ENCODE data around the gene ASCL5. TPM values are rescaled to one million over a fixed set of nuclear protein-coding genes. Genes with fewer than 3 reads are reported as not detected.

ASCL5 gene
- total and polyA plus RNA-seq, 2 of the 13 experiments (the other 11 are each of a cell fraction or from before 2014, with no cell fraction given): not detected

DNA sequence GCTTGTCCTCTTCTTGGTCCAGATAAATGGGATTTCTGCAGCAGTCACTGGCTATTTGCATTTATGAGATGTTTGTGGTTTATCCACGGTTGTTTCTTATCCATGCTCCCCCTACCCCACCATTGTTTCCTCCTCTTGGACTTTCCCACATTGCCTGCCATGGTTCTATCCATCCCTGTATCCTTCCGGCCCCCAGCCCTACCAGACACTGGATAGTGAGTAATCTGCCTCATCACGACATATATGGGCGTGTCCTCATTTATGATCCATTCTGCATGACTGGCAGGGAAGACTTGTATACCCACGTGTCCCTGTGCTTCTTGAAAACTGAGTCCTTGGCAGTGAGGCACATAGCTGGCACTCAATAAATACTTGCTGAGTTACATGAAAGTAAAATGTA, 54.8 kb downstream of the ASCL5 start:
- BruUV-seq (replicated peaks): no TSS peak
- H4K20me1 ChIP-seq (ENCODE audit: insufficient read depth, low read length): no peaks in the 10 kb centered on the region
- ATAC-seq (no peak), FAIRE-seq (no peak), DNase-seq (ENCODE audit: low spot score) (no peak)
- ChIA-PET POLR2A (no interaction called here), CTCF (ENCODE audit: low intra/inter-chr PET ratio, low total read pairs) (no interaction called here)
- intact Hi-C loops (cut with micrococcal nuclease; ENCODE audit: unreplicated experiment): no loop called here
- no peaks in the 10 kb centered on the region for H3K4me1 ChIP-seq (ENCODE audit: insufficient read depth, low read length)
- H3K4me3 ChIP-seq (replicated peaks in 1 of 3; ENCODE audit: insufficient read depth in 1 of 3, low read depth in 2 of 3, low read length in 3 of 3): no peak overlapping the region
- TF ChIP-seq, protein P1, sequence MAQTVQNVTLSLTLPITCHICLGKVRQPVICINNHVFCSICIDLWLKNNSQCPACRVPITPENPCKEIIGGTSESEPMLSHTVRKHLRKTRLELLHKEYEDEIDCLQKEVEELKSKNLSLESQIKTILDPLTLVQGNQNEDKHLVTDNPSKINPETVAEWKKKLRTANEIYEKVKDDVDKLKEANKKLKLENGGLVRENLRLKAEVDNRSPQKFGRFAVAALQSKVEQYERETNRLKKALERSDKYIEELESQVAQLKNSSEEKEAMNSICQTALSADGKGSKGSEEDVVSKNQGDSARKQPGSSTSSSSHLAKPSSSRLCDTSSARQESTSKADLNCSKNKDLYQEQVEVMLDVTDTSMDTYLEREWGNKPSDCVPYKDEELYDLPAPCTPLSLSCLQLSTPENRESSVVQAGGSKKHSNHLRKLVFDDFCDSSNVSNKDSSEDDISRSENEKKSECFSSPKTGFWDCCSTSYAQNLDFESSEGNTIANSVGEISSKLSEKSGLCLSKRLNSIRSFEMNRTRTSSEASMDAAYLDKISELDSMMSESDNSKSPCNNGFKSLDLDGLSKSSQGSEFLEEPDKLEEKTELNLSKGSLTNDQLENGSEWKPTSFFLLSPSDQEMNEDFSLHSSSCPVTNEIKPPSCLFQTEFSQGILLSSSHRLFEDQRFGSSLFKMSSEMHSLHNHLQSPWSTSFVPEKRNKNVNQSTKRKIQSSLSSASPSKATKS (CRISPR knock-in tag; IDR thresholded peaks at IDR 0.05): no peak
- TF ChIP-seq ZNF776 (CRISPR knock-in tag; IDR thresholded peaks at IDR 0.05): no peak
- TF ChIP-seq SPEN (CRISPR knock-in tag; IDR thresholded peaks at IDR 0.05; ENCODE audit: low read depth): no peak
- TF ChIP-seq ZNF124 (CRISPR knock-in tag; IDR thresholded peaks at IDR 0.05): no peak
- TF ChIP-seq MED8 (CRISPR knock-in tag; IDR thresholded peaks at IDR 0.05; ENCODE audit: insufficient replicate concordance): no peak
- TF ChIP-seq ZNF432 (CRISPR knock-in tag; IDR thresholded peaks at IDR 0.05; ENCODE audit: borderline replicate concordance): no peak
- TF ChIP-seq ARHGAP35 (CRISPR knock-in tag; IDR thresholded peaks at IDR 0.05; ENCODE audit: borderline replicate concordance): no peak
- no peak for TF ChIP-seq ZNF552 (CRISPR knock-in tag; IDR thresholded peaks at IDR 0.05; ENCODE audit: borderline replicate concordance)
- TF ChIP-seq HNRNPK (IDR thresholded peaks at IDR 0.05; ENCODE audit: low read depth, low read length, poor library complexity, severe bottlenecking): no peak
- no peak for TF ChIP-seq ZNF383 (CRISPR knock-in tag; IDR thresholded peaks at IDR 0.05; ENCODE audit: borderline replicate concordance)
- no peak for TF ChIP-seq TBL1XR1 (IDR thresholded peaks at IDR 0.05; ENCODE audit: borderline replicate concordance, low read length, partially characterized antibody)
- TF ChIP-seq ZNF446 (CRISPR knock-in tag; IDR thresholded peaks at IDR 0.05): no peak
- TF ChIP-seq, protein P2, sequence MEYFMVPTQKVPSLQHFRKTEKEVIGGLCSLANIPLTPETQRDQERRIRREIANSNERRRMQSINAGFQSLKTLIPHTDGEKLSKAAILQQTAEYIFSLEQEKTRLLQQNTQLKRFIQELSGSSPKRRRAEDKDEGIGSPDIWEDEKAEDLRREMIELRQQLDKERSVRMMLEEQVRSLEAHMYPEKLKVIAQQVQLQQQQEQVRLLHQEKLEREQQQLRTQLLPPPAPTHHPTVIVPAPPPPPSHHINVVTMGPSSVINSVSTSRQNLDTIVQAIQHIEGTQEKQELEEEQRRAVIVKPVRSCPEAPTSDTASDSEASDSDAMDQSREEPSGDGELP (IDR thresholded peaks at IDR 0.05; ENCODE audit: borderline replicate concordance, low read depth): no peak
- TF ChIP-seq U2AF1 (optimal IDR thresholded peaks at IDR 0.05; ENCODE audit: low read depth, low read length): no peak
- no peak for TF ChIP-seq ZNF547 (CRISPR knock-in tag; IDR thresholded peaks at IDR 0.05)
- TF ChIP-seq, protein P3, sequence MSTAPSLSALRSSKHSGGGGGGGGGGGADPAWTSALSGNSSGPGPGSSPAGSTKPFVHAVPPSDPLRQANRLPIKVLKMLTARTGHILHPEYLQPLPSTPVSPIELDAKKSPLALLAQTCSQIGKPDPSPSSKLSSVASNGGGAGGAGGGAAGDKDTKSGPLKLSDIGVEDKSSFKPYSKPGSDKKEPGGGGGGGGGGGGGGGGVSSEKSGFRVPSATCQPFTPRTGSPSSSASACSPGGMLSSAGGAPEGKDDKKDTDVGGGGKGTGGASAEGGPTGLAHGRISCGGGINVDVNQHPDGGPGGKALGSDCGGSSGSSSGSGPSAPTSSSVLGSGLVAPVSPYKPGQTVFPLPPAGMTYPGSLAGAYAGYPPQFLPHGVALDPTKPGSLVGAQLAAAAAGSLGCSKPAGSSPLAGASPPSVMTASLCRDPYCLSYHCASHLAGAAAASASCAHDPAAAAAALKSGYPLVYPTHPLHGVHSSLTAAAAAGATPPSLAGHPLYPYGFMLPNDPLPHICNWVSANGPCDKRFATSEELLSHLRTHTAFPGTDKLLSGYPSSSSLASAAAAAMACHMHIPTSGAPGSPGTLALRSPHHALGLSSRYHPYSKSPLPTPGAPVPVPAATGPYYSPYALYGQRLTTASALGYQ (CRISPR knock-in tag; IDR thresholded peaks at IDR 0.05): no peak
- no peak for TF ChIP-seq NCOA1 (CRISPR knock-in tag; IDR thresholded peaks at IDR 0.05)
- WGBS (ENCODE audit: low lambda C conversion rate): 18% methylated on average over 5 of the region's 5 CpGs
- peaks cover 1 to 51% of the 10 kb centered on the region in 2 experiments; a peak in 4 of 5 replicates for H3K27me3 ChIP-seq (ENCODE audit: control insufficient read depth in 1 of 2, insufficient read depth in 2 of 2, low read length in 2 of 2)
- H2AFZ ChIP-seq (ENCODE audit: low read length): no peak overlapping the region
- H3K4me2 ChIP-seq (ENCODE audit: low read depth, low read length): no peak overlapping the region
- no peaks in the 10 kb centered on the region for H3K79me2 ChIP-seq (ENCODE audit: insufficient read depth, low read length)
- H3K9ac ChIP-seq (ENCODE audit: insufficient read depth, low read depth, low read length): no peak overlapping the region
- in situ Hi-C loops (cut with HindIII; ENCODE audit: extremely low pct_ligation_motif_present, low pct_unique_long_range_greater_than_20kb): no loop called here
- H3K9me3 ChIP-seq (ENCODE audit: low read length): no peaks in the 10 kb centered on the region
- H3K36me3 ChIP-seq (replicated peaks in 1 of 2; ENCODE audit: control insufficient read depth in 1 of 2, insufficient read depth in 2 of 2, low read length in 2 of 2): no peaks in the 10 kb centered on the region
- H3K27ac ChIP-seq (ENCODE audit: extremely low read length, insufficient read depth, low read length): no peak overlapping the region
